HG03039 (cell line): Measurements from ENCODE around the gene SUSD3.
"Not testable (repeated sequence)": the region's sequence is repeated elsewhere in the genome, so short reads cannot be mapped to it uniquely, and the experiment has no call there.

Experiments used
- ATAC-seq: cut with Tn5 transposase; IDR thresholded peaks from one replicate; pipeline ENCODE4 v1.9.1; 2021; ENCODE audit warnings: mild to moderate bottlenecking, moderate library complexity; ENCODE audit not compliant: unreplicated experiment

The SUSD3 gene

DNA sequence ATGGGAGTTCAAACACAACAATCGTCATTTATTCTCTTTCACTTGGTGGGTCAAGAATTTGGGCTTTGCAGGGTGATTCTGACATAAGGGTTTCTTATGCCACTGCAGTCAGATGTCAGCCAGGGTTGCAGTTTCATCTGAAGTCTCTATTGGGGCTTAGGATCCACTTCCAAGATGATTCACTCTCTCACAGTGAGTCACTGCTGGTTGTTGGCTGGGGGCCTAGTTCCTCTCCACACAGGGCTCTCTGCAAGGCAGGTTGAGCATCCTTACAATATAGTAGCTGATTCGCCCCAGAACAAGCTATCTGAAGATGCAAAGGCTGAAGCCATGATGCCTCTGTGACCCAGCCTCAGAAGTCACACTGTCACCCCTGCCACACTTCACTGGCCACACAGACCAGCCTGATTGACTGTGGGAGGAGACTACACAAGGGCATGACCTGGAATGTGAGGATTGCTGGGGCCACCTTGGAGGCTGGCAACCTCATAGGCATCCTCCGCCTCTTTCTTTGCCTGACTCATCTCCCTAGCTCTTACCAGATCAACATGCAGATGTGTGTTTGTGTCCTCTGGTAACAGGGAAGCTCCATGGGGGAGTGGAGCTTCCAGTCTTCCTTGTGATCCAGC, 33.1 kb downstream of the SUSD3 start:
- no peak for ATAC-seq

DNA sequence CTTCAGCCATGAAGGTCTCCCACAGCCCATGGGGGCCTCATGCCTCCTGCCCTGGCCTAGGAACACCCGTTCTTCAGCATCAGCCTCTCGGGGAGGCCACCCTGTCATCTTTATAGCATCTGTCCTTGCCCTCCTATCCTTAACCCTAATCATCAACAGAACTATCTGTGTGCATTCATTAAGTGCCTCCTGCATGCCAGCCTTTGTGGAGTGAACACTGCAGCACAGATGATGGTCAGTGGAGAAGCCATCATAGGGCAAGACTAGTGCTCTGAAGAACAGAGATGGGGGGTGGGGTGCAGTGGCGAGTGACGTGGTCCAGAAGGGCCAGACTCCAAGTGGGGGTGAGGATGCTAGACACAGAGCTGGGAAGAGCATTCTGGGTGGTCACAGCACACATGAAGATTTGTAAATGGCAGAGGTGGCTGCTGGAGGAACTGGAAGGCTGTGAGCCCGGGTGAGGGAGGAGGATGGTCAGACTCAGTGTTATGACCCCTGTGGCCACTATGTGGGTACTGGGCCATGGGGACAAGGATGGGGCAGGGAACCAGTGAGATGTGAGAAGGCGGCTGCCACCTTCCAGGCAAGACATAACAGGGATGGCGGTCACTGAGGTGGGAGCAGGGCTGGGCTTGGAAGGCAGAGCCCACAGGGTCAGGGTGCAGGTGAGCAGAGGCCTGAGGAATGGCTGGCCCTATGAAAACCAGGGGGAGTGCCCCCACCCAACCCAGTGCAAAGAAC, 33.9 kb downstream of the SUSD3 start:
- no peak for ATAC-seq

DNA sequence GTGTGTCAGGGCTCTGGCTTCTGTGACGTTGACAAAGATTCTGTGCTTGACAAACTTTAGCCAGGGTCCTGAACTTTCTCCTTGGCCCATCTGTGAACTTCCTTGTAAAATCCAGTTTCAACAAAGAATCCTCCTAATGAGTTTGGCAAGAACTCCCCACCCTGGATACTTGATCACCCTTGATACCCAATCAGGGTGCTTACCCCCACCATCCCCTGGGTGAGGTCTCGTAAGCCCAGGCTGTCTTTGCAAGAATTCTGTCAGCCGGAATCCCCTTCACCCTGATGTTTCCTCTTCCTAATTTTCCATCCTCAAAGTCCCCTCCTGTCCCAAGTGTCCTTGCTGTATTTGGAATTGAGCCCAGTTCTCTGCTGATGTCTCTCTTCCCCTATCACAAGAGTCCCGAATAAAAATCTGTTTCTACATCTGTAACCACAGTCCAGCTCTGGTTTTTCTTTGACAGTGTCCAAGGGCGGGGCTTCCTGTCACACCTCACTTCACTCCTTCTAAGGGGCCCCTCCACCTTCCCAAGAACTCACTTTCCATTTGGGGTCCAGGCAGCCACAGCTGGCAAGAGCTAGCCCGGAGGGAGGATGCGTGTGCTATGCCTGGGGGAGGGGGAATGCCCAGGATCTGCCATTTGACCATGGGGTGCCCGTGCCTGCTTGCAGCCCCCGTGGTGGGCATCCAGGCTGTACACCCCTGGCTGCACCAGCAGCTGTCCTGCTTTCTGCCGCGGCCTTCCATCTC, 34.8 kb downstream of the SUSD3 start:
- no peak for ATAC-seq

DNA sequence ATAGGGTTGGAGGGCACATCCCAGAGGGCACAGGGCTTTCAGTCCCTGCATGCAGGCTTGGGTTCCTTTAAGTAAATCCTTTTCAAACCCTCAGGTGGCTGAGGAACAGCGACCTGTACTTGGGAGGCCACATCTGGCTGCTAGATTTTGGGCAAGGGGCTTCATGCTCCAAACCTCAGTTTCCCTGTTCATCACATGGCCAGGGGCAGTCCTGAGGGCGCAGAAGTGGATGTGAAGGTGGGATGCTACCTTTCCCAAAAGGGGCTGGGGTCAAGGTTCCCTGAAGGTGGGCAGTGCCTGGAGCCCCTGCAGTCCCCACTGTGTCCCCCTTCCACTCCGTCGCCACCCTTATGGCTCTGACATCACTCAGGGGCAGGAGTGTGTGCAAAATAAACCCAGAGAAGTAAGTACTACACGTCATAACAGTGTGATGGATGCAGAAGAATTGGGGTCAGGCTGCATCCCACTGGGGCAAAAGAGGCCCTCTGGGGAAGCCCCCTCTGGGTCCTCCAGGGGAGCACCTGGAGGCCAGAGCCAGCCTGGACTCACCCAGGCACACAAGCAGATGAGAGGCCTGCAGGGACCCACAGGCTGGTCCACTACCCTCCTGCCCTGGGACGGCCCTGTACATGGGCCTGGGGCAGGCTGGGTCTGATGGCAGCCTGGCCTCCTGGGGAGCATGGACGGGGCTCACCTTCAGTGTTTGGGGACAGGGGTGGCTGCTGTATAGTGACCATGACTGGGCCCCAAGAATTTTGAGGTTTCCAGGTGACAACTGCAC, 35.6 kb downstream of the SUSD3 start:
- no peak for ATAC-seq

DNA sequence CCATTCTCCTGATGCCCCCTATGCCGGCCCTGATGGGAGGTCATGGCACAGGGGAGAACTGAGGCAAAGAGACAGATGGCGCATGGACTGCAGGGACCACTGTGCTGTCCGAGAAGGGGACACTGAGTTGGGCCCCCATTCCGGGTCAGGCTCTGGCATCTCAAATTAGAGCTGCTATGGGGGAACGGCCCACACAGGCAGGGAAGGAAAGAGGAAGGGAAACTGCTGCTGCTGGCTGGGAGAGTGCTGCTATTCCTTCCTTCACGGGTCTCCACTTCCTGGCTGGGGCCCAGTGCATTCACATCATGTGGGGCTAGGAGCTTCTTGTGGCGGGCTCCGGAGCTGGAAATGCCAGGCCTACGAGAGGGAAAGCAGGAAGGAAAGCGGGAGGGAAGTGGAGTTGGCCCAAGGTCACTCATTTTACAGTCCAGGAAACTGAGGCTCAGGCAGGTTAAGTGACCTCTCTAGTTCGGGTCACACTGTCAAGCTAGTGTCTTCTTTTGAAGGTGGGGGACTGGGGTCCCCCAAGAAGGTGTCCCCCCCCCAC, 36.2 kb downstream of the SUSD3 start:
- no peak for ATAC-seq

DNA sequence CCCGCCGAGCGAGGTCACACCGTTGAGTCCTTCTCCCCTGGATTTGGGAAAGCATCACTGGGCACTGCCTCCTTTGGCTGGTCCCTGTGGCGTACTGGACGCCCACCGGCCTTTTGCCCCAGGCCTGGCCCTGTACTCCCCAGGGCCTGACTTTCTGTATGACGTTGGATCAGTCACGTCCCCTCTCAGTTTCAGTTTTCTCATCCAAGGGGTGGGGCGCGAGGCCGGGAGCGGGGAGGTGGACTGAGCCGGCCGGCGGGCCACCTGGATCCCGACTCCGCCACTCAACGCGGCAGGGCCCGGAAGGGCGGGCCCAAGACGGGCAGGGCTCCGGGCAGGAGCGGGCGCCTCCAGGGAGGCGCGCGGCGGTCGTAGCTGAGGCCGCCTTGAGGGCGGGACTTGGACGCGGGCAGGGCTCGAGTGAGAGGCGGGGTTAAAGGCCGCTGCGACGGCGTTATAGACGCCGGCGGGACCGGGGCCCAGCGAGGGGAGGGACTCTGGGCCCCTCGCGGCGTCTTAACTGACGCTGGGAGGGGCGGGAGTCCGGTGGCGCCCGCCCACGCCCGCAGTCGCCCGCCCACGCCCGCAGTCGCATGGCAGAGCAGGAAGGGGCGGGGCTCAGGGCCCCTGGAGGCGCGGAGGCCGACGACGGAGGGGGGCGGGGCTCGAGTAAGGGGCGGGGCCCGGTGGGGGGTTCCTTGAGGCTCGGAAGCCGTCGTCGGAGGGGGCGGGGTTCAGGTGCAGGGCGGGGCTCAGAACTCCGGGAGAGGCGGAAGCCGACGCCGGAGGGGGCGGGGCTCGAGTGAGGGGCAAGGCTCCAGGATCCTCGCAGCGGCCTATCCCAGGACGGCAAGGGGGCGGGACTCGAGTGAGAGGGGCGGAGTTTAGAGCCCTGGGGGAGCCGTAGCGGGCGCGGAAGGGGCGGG, 37.0 kb downstream of the SUSD3 start:
- ATAC-seq: peak; percentile 61

DNA sequence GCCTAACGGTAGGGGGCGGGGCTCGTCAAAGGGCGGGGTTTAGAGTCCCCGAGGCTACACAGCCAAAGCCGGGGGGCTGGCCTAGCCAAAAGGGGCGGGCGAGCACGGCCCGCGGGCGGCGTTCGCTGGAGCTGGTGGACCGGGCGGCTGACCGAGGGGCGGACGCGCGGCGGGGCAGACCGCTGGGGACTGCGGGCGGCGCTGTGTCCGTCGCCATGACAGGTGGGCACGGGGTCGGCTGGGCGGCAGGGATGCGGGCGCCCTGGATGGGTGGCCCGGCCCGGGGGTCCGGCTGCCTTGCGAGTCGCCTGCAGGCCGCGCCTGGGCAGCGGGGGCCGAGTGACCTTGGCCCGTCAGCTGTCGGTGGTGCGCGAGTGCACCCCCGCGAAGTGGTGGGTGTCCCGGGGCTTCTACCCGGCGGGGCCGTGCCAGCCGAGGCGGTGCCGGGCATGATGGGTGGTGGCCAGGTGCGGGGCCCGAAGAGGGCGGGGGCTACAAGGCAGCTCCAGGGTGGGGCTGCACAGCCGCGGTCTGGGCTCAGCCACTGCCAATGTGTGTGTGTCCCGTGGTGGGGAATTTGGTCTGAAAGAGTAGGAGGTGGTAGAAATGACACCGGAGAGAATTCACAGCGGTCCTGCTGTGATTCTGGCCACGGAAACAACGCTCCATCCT, 37.8 kb downstream of the SUSD3 start, which contains the start of gene CARD19:
Gene CARD19, plus strand, starts transcription at position 87 of the 672 bp plus-strand sequence. Its CDS starts 129 bp downstream, at position 216.
- peak; percentile 11 for ATAC-seq

DNA sequence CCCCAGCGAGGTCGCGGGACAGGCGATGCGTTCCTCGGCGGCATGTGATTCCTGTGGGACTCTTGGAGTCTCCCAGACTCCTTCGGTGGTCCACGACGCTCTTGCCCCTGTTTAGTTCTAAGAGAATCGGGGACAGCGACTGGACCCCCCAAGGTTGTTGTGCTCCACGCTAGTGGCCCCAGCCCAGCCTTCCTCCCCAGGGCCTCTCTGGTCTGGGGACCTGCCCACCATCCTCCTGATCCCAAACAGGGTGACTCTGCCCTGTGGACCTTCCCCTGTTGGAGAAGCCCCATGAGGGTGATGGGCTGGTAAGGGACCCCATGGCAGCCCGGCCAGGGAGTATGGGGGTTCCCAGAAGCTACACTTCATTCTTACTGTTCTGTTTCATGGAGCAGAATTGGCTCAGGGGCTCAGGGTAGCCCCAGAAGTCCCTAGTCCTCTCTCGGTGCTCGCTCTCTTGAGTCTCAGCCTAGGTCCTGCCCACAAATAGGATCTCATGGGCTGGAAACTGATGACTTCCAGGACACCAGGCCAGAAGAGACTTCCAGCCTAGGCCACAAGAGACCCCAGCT, 38.4 kb downstream of the SUSD3 start:
- no peak for ATAC-seq

DNA sequence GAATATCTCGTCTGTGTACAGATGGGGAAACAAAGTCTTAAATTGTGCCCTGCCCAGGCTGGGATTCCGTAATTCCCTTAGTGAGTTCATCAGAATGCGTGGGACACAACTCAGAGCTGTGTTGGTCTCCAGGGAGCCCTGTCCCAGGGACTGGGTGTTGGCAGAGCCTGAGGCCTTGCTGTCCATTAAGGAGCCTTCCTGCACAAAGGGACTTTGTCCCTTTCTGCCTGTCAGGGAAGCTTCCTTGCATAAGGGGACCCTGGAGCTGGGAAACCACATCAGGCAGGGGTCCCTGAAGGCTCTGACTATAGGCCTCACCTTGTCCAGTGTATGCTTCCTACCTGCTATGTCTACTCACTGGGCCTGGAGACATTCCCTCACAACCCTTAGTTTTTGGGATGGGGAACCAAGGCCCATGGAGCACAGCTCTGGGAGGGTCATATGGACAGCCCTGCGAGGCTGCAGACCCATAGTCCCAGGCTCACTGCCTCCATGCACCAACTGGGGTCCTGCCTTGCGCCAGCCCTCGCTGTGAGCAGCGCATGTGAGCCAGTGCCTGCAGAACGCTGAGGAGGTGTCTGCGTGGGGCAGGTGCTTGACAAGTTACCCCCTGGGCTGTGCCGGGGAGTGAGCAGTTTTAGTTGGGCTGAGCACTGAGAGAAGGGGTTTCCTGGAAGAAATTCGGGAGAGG, 39.2 kb downstream of the SUSD3 start:
- no peak for ATAC-seq

DNA sequence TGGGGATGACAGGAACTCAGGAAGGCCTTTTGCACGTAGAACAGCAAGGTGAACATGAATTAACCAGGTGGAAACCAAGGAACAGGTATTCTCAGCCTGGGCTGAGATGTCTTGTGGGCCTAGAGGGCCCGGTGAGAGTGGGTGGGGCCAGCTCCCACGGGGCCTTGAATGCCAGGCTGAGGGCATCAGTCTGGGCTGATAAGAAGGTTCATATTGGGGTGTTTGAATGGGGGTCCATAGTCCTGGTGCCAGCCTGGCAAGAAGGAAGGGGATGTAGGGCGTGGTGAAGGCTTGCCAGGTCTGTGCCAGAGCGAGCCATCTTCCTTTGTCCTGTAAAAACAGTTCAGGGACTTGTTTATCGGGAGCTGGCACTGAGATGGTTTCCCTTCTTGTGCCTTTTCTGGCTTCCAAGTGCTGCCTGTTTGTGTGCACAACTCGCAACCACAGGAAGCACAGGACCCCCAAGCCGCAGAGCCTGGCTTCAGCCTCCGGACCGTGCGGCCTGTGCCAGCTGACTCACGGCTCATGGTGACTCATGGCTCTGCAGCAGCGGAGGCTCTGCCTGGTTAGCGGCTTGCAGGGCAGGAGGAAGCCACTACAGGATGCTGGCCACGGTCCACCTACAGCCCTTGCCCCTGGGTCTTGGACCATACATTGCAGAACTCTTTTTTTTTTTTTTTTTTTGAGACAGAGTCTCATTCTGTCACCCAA, 39.9 kb downstream of the SUSD3 start:
- ATAC-seq: no peak

DNA sequence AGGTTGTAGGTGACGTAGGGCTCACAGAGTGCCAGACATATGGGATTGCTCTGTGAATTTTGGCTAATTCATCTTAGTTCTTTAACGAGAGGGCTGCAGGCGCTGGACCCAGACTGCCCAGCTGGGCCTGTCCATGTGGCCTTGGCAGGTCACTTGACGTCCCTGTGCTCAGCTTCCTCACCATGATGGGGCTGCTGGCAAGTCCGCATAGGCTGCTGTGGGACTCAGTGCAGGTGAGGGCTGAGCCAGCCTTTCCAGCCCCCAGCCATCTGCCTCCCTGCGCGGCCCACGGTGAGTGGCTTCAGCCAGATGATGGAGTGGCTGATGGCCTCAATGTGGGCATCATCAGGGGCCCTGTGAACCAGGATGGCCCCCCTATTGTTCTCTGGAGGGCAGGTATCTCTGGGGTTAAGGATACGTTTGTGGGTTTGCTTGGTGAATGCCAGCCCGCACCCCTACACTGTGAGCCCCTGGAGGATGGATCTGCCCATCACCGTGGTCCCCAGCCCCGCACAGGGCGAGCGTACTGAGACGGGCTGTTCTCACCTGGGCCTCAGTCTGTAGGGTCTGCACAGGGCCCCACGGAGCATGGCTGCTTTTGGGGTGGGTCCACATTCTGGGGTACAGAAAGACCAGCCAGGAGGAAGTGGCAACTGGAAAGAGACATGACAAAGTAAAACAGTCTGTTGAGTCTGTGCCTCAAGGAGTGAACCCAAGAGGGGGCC, 41.2 kb downstream of the SUSD3 start:
- no peak for ATAC-seq

DNA sequence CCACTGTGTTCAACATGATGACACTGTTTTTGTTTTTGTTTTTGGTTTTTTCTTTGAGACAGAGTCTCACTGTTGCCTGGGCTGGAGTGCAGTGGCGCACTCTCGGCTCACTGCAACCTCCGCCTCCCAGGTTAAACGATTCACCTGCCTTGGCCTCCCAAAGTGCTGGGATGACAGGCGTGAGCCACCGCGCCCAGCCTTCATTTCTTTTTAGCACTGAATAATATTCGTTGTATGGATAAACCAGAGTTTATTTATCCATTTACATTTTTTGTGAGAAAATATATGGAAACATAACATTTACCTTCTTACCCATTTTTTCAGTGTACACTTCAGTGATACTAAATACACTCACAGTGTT, 41.8 kb downstream of the SUSD3 start:
- no peak for ATAC-seq

DNA sequence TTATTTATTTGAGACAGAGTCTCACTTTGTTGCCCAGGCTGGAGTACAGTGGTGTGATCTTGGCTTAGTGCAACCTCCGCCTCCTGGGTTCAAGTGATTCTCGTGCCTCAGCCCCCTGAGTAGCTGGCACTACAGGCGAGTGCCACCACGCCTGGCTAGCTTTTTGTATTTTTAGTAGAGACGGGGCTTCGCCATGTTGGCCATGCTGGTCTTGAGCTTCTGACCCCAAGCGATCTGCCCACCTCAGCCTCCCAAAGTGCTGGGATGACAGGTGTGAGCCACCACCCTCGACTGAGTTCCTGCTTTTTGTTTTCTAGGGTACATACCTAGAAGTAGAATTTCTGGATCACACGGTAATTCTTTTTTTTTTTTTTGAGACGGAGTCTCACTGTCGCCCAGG, 42.6 kb downstream of the SUSD3 start:
- not testable (repeated sequence) for ATAC-seq

DNA sequence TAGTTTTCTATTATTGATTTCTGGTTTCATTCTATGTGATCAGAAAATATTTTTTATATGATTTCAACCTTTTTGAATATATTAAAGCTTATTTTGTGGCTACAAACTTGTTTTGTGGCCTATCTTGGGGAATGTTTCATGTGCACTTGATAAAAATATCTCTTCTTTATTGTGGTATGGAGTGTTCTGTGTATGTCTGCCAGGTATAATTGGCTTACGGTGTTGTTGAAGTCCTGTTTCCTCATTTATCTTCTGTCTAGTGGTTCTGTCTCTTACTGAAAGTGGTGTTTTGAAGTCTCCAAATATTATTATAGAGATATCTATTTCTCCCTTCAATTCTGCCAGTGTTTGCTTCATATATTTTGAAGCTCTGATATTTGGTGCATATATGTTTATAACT, 47.1 kb downstream of the SUSD3 start:
- ATAC-seq: no peak

DNA sequence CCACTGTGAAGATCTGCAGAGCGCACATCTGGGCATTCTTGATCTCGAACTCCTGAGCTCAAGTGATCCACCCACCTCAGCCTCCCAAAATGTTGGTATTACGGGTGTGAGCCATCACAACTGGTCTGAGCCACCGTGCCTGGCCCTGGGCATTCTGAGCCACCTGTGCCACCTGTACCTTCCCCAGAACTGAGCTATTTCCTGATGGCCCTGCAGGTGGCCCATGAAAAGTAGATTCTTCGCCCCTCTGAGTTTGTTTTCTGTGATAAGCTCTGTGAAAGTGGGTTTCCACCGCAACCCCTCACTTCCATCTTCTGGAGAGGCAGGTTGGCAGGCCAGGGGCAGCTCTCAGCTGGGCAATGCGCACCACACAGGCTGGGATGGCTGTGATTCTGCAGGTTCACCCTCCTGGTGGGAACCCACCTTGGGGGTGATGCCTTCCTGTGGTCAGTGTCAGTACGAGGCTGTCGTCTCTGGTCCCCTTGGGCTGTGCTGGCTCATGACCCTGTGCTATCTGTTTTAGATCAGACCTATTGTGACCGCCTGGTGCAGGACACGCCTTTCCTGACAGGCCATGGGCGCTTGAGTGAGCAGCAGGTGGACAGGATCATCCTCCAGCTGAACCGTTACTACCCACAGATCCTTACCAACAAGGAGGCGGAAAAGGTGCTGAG, 48.8 kb downstream of the SUSD3 start:
- no peak for ATAC-seq

DNA sequence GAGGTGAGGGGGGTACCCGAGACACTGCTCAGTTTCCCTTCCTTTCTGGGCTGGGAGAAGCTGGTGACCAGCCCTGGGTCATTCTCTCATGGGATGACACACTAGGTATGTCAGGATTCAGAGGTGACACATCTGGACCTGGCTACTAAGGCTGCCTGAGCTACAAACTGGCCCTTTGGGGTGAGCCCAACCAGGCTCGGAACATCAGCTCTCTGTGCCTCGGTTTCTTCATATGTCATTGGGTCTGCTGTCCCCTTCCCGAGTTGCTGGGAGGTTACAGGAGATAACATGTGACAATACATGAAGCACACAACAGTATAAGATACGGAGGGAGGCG, 49.3 kb downstream of the SUSD3 start:
- no peak for ATAC-seq
